ENCODE measurements around the gene HPS6. TPM values are rescaled to one million over a fixed set of nuclear protein-coding genes. Genes with fewer than 3 reads are reported as not detected.
A peak's percentile ranks its signal among the peaks of the same experiment; 100 is the strongest.

HPS6 gene
- total and polyA plus RNA-seq, 4 donors, result 12.2 to 18.3 (median 12.8) TPM

DNA sequence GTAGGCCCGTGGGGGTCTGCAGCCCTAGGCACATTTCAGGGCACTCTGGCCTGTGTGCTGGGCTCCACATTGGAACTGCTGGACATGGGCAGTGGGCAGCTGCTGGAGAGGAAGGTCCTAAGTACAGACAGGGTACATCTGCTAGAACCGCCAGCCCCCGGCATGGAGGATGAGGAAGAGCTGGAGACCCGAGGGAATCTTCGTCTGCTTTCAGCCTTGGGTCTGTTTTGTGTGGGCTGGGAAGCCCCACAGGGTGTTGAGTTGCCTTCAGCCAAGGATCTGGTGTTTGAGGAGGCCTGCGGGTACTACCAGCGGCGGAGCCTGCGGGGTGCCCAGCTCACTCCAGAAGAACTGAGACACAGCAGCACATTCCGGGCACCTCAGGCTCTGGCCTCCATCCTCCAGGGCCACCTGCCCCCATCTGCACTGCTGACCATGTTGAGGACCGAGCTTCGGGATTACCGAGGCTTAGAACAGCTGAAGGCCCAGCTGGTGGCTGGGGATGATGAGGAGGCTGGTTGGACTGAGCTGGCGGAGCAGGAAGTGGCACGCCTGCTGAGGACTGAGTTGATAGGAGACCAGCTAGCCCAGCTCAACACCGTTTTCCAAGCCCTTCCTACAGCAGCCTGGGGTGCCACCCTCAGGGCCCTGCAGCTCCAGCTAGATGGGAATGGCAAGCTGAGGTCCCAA is 1.4 kb downstream of the HPS6 start:
- no peak overlapping the region for H3K27ac ChIP-seq (ENCODE audit: low read depth, low read length)
- 87% methylated on average over 13 of the region's 16 CpGs for WGBS (ENCODE audit: insufficient coverage)
- H3K4me3 ChIP-seq (ENCODE audit: low read depth, low read length), result peak overlapping the region; percentile 52
- H3K4me1 ChIP-seq (ENCODE audit: control insufficient read depth, insufficient read depth, low read length), result peaks cover 24% of the 10 kb centered on the region
- no peaks in the 10 kb centered on the region for H3K27me3 ChIP-seq (ENCODE audit: control insufficient read depth, insufficient read depth, low read length)
- H3K36me3 ChIP-seq (ENCODE audit: control insufficient read depth, insufficient read depth, low read length), result peaks cover 29% of the 10 kb centered on the region
- no peak for DNase-seq (ENCODE audit: low read depth in 4 of 6, low spot score in 6 of 6)
- H3K9me3 ChIP-seq (ENCODE audit: control insufficient read depth, insufficient read depth, low read length), result no peaks in the 10 kb centered on the region

- 74% methylated on average over 17 of the region's 18 CpGs for WGBS (ENCODE audit: insufficient coverage)
- Histone ChIP-seq H3K4me3 (ENCODE audit: low read depth, low read length) (no peak overlapping the region), H3K27me3 (ENCODE audit: control insufficient read depth, insufficient read depth, low read length) (no peaks in the 10 kb centered on the region), H3K4me1 (ENCODE audit: control insufficient read depth, insufficient read depth, low read length) (peaks cover 24% of the 10 kb centered on the region), H3K9me3 (ENCODE audit: control insufficient read depth, insufficient read depth, low read length) (no peaks in the 10 kb centered on the region), H3K27ac (ENCODE audit: low read depth, low read length) (no peak overlapping the region), H3K36me3 (ENCODE audit: control insufficient read depth, insufficient read depth, low read length) (peaks cover 29% of the 10 kb centered on the region)
- no peak for DNase-seq (ENCODE audit: low read depth in 4 of 6, low spot score in 6 of 6)
Observed at GRCh38 chr10:102067091-102067916, 2.2 kb downstream of the HPS6 start.

- H3K27me3 ChIP-seq (ENCODE audit: control insufficient read depth, insufficient read depth, low read length), result no peaks in the 10 kb centered on the region
- H3K27ac ChIP-seq (ENCODE audit: low read depth, low read length), result no peak overlapping the region
- H3K36me3 ChIP-seq (ENCODE audit: control insufficient read depth, insufficient read depth, low read length), result peaks cover 29% of the 10 kb centered on the region
- peaks cover 24% of the 10 kb centered on the region for H3K4me1 ChIP-seq (ENCODE audit: control insufficient read depth, insufficient read depth, low read length)
- DNase-seq (ENCODE audit: low read depth in 4 of 6, low spot score in 6 of 6), result no peak
- no peaks in the 10 kb centered on the region for H3K9me3 ChIP-seq (ENCODE audit: control insufficient read depth, insufficient read depth, low read length)
- H3K4me3 ChIP-seq (ENCODE audit: low read depth, low read length), result no peak overlapping the region
- 40% methylated on average over 1 of the region's 1 CpG for WGBS (ENCODE audit: insufficient coverage)
Observed at GRCh38 chr10:102068216-102068615, 3.1 kb downstream of the HPS6 start.

DNA sequence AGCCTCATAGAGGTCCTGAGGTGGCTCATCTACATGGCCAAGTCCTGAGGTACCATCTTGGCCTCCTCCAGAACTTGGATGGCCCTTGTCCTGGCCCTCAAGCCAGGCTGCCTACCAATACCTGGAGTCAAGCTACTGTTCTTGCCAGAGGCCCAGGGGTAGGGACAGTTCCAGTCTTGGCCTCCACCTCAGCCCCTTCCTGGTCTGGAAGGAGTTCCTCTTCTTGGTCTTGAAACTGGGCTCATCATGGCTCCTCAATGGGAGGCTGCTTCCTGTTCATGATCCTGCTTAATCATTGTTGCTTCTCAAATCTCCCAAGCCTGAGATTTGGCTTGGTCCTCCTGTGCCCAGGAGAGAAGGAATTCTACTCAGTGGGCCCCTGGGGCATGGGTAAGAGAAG is 3.9 kb downstream of the HPS6 start:
- Histone ChIP-seq H3K36me3 (ENCODE audit: control insufficient read depth, insufficient read depth, low read length) (peaks cover 29% of the 10 kb centered on the region), H3K27me3 (ENCODE audit: control insufficient read depth, insufficient read depth, low read length) (no peaks in the 10 kb centered on the region), H3K4me3 (ENCODE audit: low read depth, low read length) (no peak overlapping the region), H3K9me3 (ENCODE audit: control insufficient read depth, insufficient read depth, low read length) (no peaks in the 10 kb centered on the region), H3K27ac (ENCODE audit: low read depth, low read length) (no peak overlapping the region), H3K4me1 (ENCODE audit: control insufficient read depth, insufficient read depth, low read length) (peaks cover 24% of the 10 kb centered on the region)
- no peak for DNase-seq (ENCODE audit: low read depth in 4 of 6, low spot score in 6 of 6)

- Histone ChIP-seq H3K9me3 (ENCODE audit: control insufficient read depth, insufficient read depth, low read length) (no peaks in the 10 kb centered on the region), H3K36me3 (ENCODE audit: control insufficient read depth, insufficient read depth, low read length) (peaks cover 10% of the 10 kb centered on the region), H3K27me3 (ENCODE audit: control insufficient read depth, insufficient read depth, low read length) (no peaks in the 10 kb centered on the region), H3K27ac (ENCODE audit: low read depth, low read length) (no peak overlapping the region), H3K4me3 (ENCODE audit: low read depth, low read length) (no peak overlapping the region), H3K4me1 (ENCODE audit: control insufficient read depth, insufficient read depth, low read length) (no peaks in the 10 kb centered on the region)
- WGBS (ENCODE audit: insufficient coverage), result 29% methylated on average over 1 of the region's 4 CpGs
- peak in 4 of 6 donors; percentile 60 to 93 (median 79) for DNase-seq (ENCODE audit: low read depth in 4 of 6, low spot score in 6 of 6)
Observed at GRCh38 chr10:102072673-102073527, 7.8 kb downstream of the HPS6 start.

DNA sequence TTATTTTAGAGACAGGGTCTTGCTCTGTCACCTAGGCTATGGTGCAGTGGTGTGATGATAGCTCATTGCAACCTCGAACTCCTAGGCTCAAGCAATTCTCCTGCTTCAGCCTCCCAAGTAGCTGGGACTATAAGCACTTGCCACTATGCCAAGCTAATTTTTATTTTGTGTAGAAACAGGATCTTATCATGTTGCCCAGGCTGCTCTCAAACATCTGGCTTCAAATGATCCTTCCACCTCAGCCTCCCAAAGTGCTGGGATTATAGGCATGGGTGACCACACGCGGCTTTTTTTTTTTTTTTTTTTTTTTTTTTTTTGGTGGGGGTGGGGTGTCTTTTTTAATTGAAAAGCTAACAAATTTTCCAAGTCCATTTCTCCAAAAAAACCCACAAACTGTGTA is 18.4 kb downstream of the HPS6 start:
- Histone ChIP-seq H3K4me3 (ENCODE audit: low read depth, low read length) (no peak overlapping the region), H3K27ac (ENCODE audit: low read depth, low read length) (no peak overlapping the region), H3K9me3 (ENCODE audit: control insufficient read depth, insufficient read depth, low read length) (no peaks in the 10 kb centered on the region), H3K4me1 (ENCODE audit: control insufficient read depth, insufficient read depth, low read length) (no peaks in the 10 kb centered on the region), H3K36me3 (ENCODE audit: control insufficient read depth, insufficient read depth, low read length) (peaks cover 2% of the 10 kb centered on the region), H3K27me3 (ENCODE audit: control insufficient read depth, insufficient read depth, low read length) (no peaks in the 10 kb centered on the region)
- no CpG with 5 or more reads among the region's 3 CpGs for WGBS (ENCODE audit: insufficient coverage)
- DNase-seq (ENCODE audit: low read depth in 4 of 6, low spot score in 6 of 6), result no peak

DNA sequence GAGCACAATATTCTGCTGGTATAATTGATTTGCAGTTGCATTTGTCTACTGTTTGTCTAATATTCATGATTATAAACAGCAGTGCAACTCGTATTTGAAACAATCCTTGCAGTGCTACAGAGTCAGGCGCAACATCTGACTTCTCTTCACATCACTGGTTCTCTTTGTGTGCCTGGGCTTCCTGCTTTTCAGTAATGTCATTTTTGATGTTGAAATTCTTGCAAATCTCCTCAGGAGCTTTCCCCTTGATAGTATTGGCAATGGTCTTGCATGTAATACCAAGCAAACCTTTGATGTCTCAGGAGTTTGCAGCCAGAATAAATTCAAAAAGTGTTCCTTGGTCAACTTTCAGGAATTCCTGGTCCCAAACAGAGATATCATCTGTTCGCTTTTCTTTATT is 20.2 kb downstream of the HPS6 start:
- Histone ChIP-seq H3K4me1 (ENCODE audit: control insufficient read depth, insufficient read depth, low read length) (no peaks in the 10 kb centered on the region), H3K4me3 (ENCODE audit: low read depth, low read length) (no peak overlapping the region), H3K36me3 (ENCODE audit: control insufficient read depth, insufficient read depth, low read length) (peaks cover 2% of the 10 kb centered on the region), H3K27ac (ENCODE audit: low read depth, low read length) (no peak overlapping the region), H3K9me3 (ENCODE audit: control insufficient read depth, insufficient read depth, low read length) (no peaks in the 10 kb centered on the region), H3K27me3 (ENCODE audit: control insufficient read depth, insufficient read depth, low read length) (no peaks in the 10 kb centered on the region)
- peak in 1 of 6 donors; percentile 43 for DNase-seq (ENCODE audit: low read depth in 4 of 6, low spot score in 6 of 6)
- WGBS (ENCODE audit: insufficient coverage), result 67% methylated on average over 1 of the region's 3 CpGs

- Histone ChIP-seq H3K27ac (ENCODE audit: low read depth, low read length) (no peak overlapping the region), H3K4me3 (ENCODE audit: low read depth, low read length) (no peak overlapping the region), H3K36me3 (ENCODE audit: control insufficient read depth, insufficient read depth, low read length) (peaks cover 2% of the 10 kb centered on the region), H3K9me3 (ENCODE audit: control insufficient read depth, insufficient read depth, low read length) (no peaks in the 10 kb centered on the region), H3K4me1 (ENCODE audit: control insufficient read depth, insufficient read depth, low read length) (no peaks in the 10 kb centered on the region), H3K27me3 (ENCODE audit: control insufficient read depth, insufficient read depth, low read length) (no peaks in the 10 kb centered on the region)
- WGBS (ENCODE audit: insufficient coverage), result 96% methylated on average over 4 of the region's 8 CpGs
- DNase-seq (ENCODE audit: low read depth in 4 of 6, low spot score in 6 of 6), result no peak
Observed at GRCh38 chr10:102086196-102086595, 21.0 kb downstream of the HPS6 start.

- Histone ChIP-seq H3K27ac (ENCODE audit: low read depth, low read length) (no peak overlapping the region), H3K4me3 (ENCODE audit: low read depth, low read length) (no peak overlapping the region), H3K27me3 (ENCODE audit: control insufficient read depth, insufficient read depth, low read length) (no peaks in the 10 kb centered on the region), H3K4me1 (ENCODE audit: control insufficient read depth, insufficient read depth, low read length) (no peaks in the 10 kb centered on the region), H3K9me3 (ENCODE audit: control insufficient read depth, insufficient read depth, low read length) (no peaks in the 10 kb centered on the region), H3K36me3 (ENCODE audit: control insufficient read depth, insufficient read depth, low read length) (peaks cover 2% of the 10 kb centered on the region)
- no peak for DNase-seq (ENCODE audit: low read depth in 4 of 6, low spot score in 6 of 6)
- WGBS (ENCODE audit: insufficient coverage), result 80% methylated on average over 1 of the region's 2 CpGs
Observed at GRCh38 chr10:102090772-102091171, 25.6 kb downstream of the HPS6 start.

Measured in spinal cord (tissue), 10 donors.